ENCODE measurements around the gene SYS1. TPM values are rescaled to one million over a fixed set of nuclear protein-coding genes. Genes with fewer than 3 reads are reported as not detected.

The SYS1 gene
- total RNA-seq, 1 donor from 2014 or later, result 25.2 TPM

DNA sequence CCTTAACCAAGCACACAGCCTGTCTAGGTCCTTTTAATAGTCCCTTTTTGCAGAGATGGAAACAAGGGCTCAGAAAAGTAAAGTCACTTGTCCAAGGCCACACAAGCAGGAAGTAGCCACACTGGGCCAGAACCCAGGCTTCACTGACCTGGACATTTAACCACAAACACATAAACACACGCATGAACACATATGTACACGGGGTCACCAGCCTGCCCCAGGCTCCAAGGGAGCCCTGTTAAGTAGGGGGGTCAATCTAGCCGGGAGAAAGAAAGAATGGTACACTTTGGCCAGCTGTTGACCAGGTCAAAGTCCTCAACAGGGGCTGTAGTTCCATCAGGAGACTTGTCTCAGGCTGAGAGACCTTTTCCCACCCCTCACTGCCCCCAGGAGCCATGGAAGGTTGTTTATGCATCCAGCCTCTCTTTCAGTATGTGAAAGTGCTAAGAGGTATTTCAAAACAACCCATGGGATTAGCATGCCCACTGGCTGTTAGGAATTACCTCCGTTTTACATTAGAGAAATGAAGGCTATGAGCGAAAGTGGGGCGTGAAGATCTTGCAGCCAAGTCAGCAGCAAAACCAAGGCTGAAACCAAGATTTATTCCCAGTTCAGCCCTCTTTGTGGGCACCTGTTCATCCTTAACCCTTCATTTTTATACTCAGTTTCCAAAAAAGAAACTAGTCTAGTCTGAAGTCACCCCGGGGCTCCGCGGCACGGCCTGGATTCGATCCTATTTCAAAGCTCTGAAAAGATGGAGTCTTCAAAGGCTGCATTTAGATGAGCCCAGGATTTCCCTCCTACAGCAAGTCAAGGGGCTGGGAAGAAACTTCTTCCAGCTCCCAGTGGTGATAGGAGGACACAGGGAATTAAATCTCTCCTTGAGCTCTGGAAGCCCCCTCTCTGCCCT lies 24.6 kb upstream of the SYS1 start:
- Mint-ChIP-seq H3K4me1 (ENCODE audit: low read depth, unreplicated experiment) (peaks cover 67% of the 10 kb centered on the region), H3K36me3 (ENCODE audit: low read depth, unreplicated experiment) (peaks cover 7% of the 10 kb centered on the region), H3K9me3 (ENCODE audit: unreplicated experiment) (no peaks in the 10 kb centered on the region), H3K27me3 (ENCODE audit: low read depth, unreplicated experiment) (no peaks in the 10 kb centered on the region), H3K27ac (ENCODE audit: unreplicated experiment) (peak overlapping the region; percentile 88), H3K4me3 (ENCODE audit: unreplicated experiment) (peak overlapping the region; percentile 14)
- no peak for FAIRE-seq
- H2AFZ ChIP-seq (ENCODE audit: low read depth, low read length), result no peak overlapping the region
- peak overlapping the region; percentile 81 for H3K4me2 ChIP-seq (ENCODE audit: low read length)
- peak overlapping the region; percentile 100 for H3K27ac ChIP-seq (ENCODE audit: low read depth, low read length)
- DNase-seq (ENCODE audit: low read depth), result no peak
- H3K9ac ChIP-seq (ENCODE audit: low read length), result peak overlapping the region; percentile 87
- H3K4me1 ChIP-seq (ENCODE audit: insufficient read depth, low read length), result peaks cover 71% of the 10 kb centered on the region
- TF ChIP-seq EZH2 (IDR thresholded peaks at IDR 0.05; ENCODE audit: insufficient read depth, low read length), result no peak
- TF ChIP-seq, protein P1, sequence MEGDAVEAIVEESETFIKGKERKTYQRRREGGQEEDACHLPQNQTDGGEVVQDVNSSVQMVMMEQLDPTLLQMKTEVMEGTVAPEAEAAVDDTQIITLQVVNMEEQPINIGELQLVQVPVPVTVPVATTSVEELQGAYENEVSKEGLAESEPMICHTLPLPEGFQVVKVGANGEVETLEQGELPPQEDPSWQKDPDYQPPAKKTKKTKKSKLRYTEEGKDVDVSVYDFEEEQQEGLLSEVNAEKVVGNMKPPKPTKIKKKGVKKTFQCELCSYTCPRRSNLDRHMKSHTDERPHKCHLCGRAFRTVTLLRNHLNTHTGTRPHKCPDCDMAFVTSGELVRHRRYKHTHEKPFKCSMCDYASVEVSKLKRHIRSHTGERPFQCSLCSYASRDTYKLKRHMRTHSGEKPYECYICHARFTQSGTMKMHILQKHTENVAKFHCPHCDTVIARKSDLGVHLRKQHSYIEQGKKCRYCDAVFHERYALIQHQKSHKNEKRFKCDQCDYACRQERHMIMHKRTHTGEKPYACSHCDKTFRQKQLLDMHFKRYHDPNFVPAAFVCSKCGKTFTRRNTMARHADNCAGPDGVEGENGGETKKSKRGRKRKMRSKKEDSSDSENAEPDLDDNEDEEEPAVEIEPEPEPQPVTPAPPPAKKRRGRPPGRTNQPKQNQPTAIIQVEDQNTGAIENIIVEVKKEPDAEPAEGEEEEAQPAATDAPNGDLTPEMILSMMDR (IDR thresholded peaks at IDR 0.05; ENCODE audit: insufficient read depth, low read depth, low read length), result no peak
- H3K79me2 ChIP-seq (ENCODE audit: insufficient read depth, low read length), result peaks cover 81% of the 10 kb centered on the region
- peaks cover 14% of the 10 kb centered on the region for H3K36me3 ChIP-seq (ENCODE audit: insufficient read depth, low read length)
- no peaks in the 10 kb centered on the region for H3K27me3 ChIP-seq (ENCODE audit: insufficient read depth, low read length)
- peak overlapping the region; percentile 3 for H3K4me3 ChIP-seq (ENCODE audit: insufficient read depth, low read depth, low read length)
- H3K9me3 ChIP-seq (ENCODE audit: insufficient read depth, low read depth, low read length), result no peaks in the 10 kb centered on the region
- H4K20me1 ChIP-seq (ENCODE audit: insufficient read depth, low read length), result peaks cover 32% of the 10 kb centered on the region

DNA sequence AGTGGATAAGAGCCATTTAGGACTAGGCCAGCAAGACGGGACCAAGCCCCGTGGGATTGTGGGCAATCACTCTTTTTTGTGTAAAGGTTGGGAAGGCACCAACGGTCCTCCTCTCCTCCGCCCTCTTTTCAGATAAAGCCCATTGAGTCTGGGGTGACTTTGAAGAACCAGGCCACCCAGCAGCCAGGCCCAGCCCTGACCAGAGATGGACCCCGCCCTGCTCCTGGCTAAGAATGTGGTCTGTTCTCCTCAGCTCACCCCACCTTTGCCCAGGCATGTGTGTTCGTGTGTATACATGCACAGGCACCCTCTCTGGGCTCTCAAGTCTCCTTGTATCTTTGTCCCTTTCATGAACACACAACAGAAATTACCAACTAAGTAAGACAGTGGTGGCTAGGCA lies 23.9 kb upstream of the SYS1 start:
- FAIRE-seq, result no peak
- peaks cover 7% of the 10 kb centered on the region for H3K36me3 Mint-ChIP-seq (ENCODE audit: low read depth, unreplicated experiment)

More for the DNA sequence above, 23.9 kb upstream of the SYS1 start:
- H2AFZ ChIP-seq (ENCODE audit: low read depth, low read length), result no peak overlapping the region
- H3K27ac Mint-ChIP-seq (ENCODE audit: unreplicated experiment), result peak overlapping the region; percentile 88
- H3K27ac ChIP-seq (ENCODE audit: low read depth, low read length), result peak overlapping the region; percentile 100
- H3K4me2 ChIP-seq (ENCODE audit: low read length), result no peak overlapping the region
- no peak overlapping the region for H3K4me3 ChIP-seq (ENCODE audit: insufficient read depth, low read depth, low read length)
- H4K20me1 ChIP-seq (ENCODE audit: insufficient read depth, low read length), result peaks cover 32% of the 10 kb centered on the region
- peak overlapping the region; percentile 34 for H3K4me3 Mint-ChIP-seq (ENCODE audit: unreplicated experiment)
- H3K79me2 ChIP-seq (ENCODE audit: insufficient read depth, low read length), result peaks cover 85% of the 10 kb centered on the region
- H3K36me3 ChIP-seq (ENCODE audit: insufficient read depth, low read length), result peaks cover 14% of the 10 kb centered on the region
- peak overlapping the region; percentile 87 for H3K9ac ChIP-seq (ENCODE audit: low read length)
- no peaks in the 10 kb centered on the region for H3K9me3 Mint-ChIP-seq (ENCODE audit: unreplicated experiment)
- peaks cover 78% of the 10 kb centered on the region for H3K4me1 ChIP-seq (ENCODE audit: insufficient read depth, low read length)
- H3K4me1 Mint-ChIP-seq (ENCODE audit: low read depth, unreplicated experiment), result peaks cover 73% of the 10 kb centered on the region
- no peaks in the 10 kb centered on the region for H3K9me3 ChIP-seq (ENCODE audit: insufficient read depth, low read depth, low read length)
- DNase-seq (ENCODE audit: low read depth), result no peak
- TF ChIP-seq, protein P1 (IDR thresholded peaks at IDR 0.05; ENCODE audit: insufficient read depth, low read depth, low read length), result no peak
- TF ChIP-seq EZH2 (IDR thresholded peaks at IDR 0.05; ENCODE audit: insufficient read depth, low read length), result no peak
- no peaks in the 10 kb centered on the region for H3K27me3 ChIP-seq (ENCODE audit: insufficient read depth, low read length)
- H3K27me3 Mint-ChIP-seq (ENCODE audit: low read depth, unreplicated experiment), result no peaks in the 10 kb centered on the region
